ENCODE data around the gene TUFM. TPM values are rescaled to one million over a fixed set of nuclear protein-coding genes. Genes with fewer than 3 reads are reported as not detected.
"Not testable (repeated sequence)": the region's sequence is repeated elsewhere in the genome, so short reads cannot be mapped to it uniquely, and the experiment has no call there.

The TUFM gene
- total and polyA plus RNA-seq, 10 donors: 76.3 to 194 (median 117) TPM

DNA sequence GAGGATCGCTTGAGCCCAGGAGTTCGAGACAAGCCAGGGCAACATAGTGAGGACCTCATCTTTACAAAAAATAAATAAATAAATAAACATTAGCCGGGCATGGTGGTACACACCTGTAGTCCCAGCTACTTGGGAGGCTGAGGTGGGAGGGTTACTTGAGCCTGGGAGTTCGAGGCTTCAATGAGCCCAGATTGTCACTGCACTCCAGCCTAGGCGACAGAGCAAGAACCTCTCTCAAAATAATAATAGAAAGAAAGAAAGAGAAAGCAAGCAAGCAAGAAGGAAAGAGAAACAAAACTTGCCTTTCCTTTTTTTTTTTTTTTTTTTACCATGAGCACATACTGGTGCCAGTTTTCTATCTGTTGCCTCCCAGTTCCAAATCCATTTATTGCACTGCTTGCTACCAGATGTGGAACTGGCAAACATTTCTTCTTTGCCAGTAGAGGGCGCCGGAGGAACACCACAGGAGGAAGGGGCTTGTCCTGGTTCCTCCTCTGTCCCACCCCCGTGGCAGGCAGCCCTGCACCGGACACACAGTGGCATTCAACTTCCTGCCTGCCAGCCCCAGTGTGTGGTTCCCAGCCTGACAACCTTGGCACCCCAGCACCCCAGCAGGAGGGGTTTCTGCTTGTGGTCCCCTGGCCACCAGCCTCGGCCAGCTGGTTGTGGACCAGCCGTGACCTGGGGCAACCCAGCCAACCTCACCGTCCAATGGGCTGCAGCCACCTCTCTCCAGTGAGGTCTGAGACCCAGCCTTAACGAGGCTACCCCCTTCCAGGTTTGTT lies 43.7 kb downstream of the TUFM start:
- intact Hi-C loops (cut with DNase I; ENCODE audit: low total_unique reads); H3K9me3 ChIP-seq; H3K36me3 ChIP-seq; H3K4me1 ChIP-seq; H3K27me3 ChIP-seq (replicated peaks in 1 of 7): not testable (repeated sequence)
- WGBS, 5 donors: 29 to 72% (median 47%) methylated on average over 4 to 7 of the region's 13 CpGs
- peak; percentile 88 for DNase-seq
- Histone ChIP-seq H3K4me3 (peak overlapping the region in 3 of 8 donors; percentile 10 to 58 (median 32)), H3K27ac (peak overlapping the region in 4 of 8 donors; percentile 20 to 55 (median 32))
- TF ChIP-seq, protein P1, sequence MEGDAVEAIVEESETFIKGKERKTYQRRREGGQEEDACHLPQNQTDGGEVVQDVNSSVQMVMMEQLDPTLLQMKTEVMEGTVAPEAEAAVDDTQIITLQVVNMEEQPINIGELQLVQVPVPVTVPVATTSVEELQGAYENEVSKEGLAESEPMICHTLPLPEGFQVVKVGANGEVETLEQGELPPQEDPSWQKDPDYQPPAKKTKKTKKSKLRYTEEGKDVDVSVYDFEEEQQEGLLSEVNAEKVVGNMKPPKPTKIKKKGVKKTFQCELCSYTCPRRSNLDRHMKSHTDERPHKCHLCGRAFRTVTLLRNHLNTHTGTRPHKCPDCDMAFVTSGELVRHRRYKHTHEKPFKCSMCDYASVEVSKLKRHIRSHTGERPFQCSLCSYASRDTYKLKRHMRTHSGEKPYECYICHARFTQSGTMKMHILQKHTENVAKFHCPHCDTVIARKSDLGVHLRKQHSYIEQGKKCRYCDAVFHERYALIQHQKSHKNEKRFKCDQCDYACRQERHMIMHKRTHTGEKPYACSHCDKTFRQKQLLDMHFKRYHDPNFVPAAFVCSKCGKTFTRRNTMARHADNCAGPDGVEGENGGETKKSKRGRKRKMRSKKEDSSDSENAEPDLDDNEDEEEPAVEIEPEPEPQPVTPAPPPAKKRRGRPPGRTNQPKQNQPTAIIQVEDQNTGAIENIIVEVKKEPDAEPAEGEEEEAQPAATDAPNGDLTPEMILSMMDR (IDR thresholded peaks at IDR 0.05 in 8 of 11, conservative IDR thresholded peaks at IDR 0.05 in 3 of 11): peak in 8 of 11 experiments; percentile 15 to 72 (median 46)

Small RNA genes within 50 kb of the gene (microRNA-seq; reads per million reads assigned to microRNA genes)
- 0 reads per million in 3 donors for gene MIR4721

Small RNA genes within 50 kb of the gene (small RNA-seq; reads per million reads assigned to genes)
- 0 reads per million in 4 donors for gene RF00416

Other genes starting within 250 kb of the TUFM start
- 1 to 10 TPM; 2.0 to 9.4 (median 5.5) TPM for gene SULT1A2, start 249.3 kb downstream of the TUFM start, total RNA-seq
- gene SULT1A2, start 249.3 kb downstream of the TUFM start, polyA plus RNA-seq: 1 to 10 TPM; 1.3 to 3.9 (median 1.7) TPM
- 100 to 1,000 TPM in 4 of 7 donors, 10 to 100 TPM in 3; 35.2 to 184 (median 124) TPM for gene SULT1A1, start 236.3 kb downstream of the TUFM start, total RNA-seq
- 10 to 100 TPM; 42.5 to 56.6 (median 49.0) TPM for gene SULT1A1, start 236.3 kb downstream of the TUFM start, polyA plus RNA-seq
- 1 to 10 TPM in 3 of 7 donors, under 1 TPM in 3, not detected in 1; 0.32 to 2.4 (median 0.82) TPM for gene NPIPB8, start 208.3 kb downstream of the TUFM start, total RNA-seq
- not detected for gene NPIPB8, start 208.3 kb downstream of the TUFM start, polyA plus RNA-seq
- gene EIF3C, start 134.9 kb downstream of the TUFM start, total RNA-seq: 100 to 1,000 TPM in 6 of 7 donors, 10 to 100 TPM in 1; 92.2 to 413 (median 326) TPM
- gene EIF3C, start 134.9 kb downstream of the TUFM start, polyA plus RNA-seq: 100 to 1,000 TPM; 436 to 494 (median 480) TPM
- 10 to 100 TPM in 3 of 7 donors, 1 to 10 TPM in 4; 3.4 to 17.0 (median 8.9) TPM for gene NPIPB9, start 94.6 kb downstream of the TUFM start, total RNA-seq
- gene NPIPB9, start 94.6 kb downstream of the TUFM start, polyA plus RNA-seq: under 1 TPM; 0.59 to 0.90 (median 0.78) TPM
- 100 to 1,000 TPM; 113 to 179 (median 161) TPM for gene ATXN2L, start 23.3 kb downstream of the TUFM start, total RNA-seq
- 10 to 100 TPM; 43.8 to 85.8 (median 61.9) TPM for gene ATXN2L, start 23.3 kb downstream of the TUFM start, polyA plus RNA-seq
- 10 to 100 TPM; 25.9 to 70.7 (median 60.7) TPM for gene SH2B1, start 17.5 kb upstream of the TUFM start, total RNA-seq
- 10 to 100 TPM; 28.1 to 60.8 (median 42.7) TPM for gene SH2B1, start 17.5 kb upstream of the TUFM start, polyA plus RNA-seq
- gene ATP2A1, start 32.1 kb upstream of the TUFM start, total RNA-seq: 1 to 10 TPM in 2 of 7 donors, under 1 TPM in 3, not detected in 2; 0.26 to 1.5 (median 0.82) TPM
- gene ATP2A1, start 32.1 kb upstream of the TUFM start, polyA plus RNA-seq: under 1 TPM; 0.33 to 0.46 (median 0.42) TPM
- 10 to 100 TPM; 43.1 to 82.5 (median 51.0) TPM for gene RABEP2, start 78.9 kb upstream of the TUFM start, total RNA-seq
- gene RABEP2, start 78.9 kb upstream of the TUFM start, polyA plus RNA-seq: 10 to 100 TPM; 40.8 to 90.0 (median 64.5) TPM
- gene CD19, start 85.6 kb upstream of the TUFM start, total RNA-seq: 100 to 1,000 TPM in 3 of 7 donors, 10 to 100 TPM in 4; 77.0 to 120 (median 98.0) TPM
- gene CD19, start 85.6 kb upstream of the TUFM start, polyA plus RNA-seq: 100 to 1,000 TPM; 202 to 312 (median 278) TPM
- gene NFATC2IP, start 104.6 kb upstream of the TUFM start, total RNA-seq: 10 to 100 TPM; 44.3 to 63.5 (median 54.5) TPM
- 10 to 100 TPM; 21.1 to 34.0 (median 26.6) TPM for gene NFATC2IP, start 104.6 kb upstream of the TUFM start, polyA plus RNA-seq
- 10 to 100 TPM; 26.9 to 41.1 (median 29.8) TPM for gene SPNS1, start 128.4 kb upstream of the TUFM start, total RNA-seq
- 10 to 100 TPM; 30.0 to 91.4 (median 68.1) TPM for gene SPNS1, start 128.4 kb upstream of the TUFM start, polyA plus RNA-seq
- 10 to 100 TPM; 28.6 to 38.9 (median 32.2) TPM for gene LAT, start 138.7 kb upstream of the TUFM start, total RNA-seq
- 10 to 100 TPM; 32.1 to 54.2 (median 48.8) TPM for gene LAT, start 138.7 kb upstream of the TUFM start, polyA plus RNA-seq